PC-9 (cell line): ENCODE data around the gene MSI2.

ENCODE experiments used
- CTCF ChIP-seq: fragments of 200-600 bp; sonication (generic); conservative IDR thresholded peaks from 2 replicates; pipeline ENCODE4 v1.6.1; 2017; ENCODE audit warnings: mixed run types, antibody characterized with exemption, mild to moderate bottlenecking, moderate library complexity
- EZH2 ChIP-seq: fragments of 200-600 bp; sonication (generic); IDR thresholded peaks from 2 replicates; pipeline ENCODE4 v1.8.0; 2017; ENCODE audit warnings: antibody characterized with exemption, low read depth

- TF ChIP-seq EZH2 = no peak
- no peak for TF ChIP-seq CTCF
These were observed 331.1 kb downstream of the MSI2 start for GRCh38 chr17:57587193-57587969.
